H9 (cell line): ENCODE measurements around the gene SLC26A9. TPM values are rescaled to one million over a fixed set of nuclear protein-coding genes. Genes with fewer than 3 reads are reported as not detected.

ENCODE experiments used
- DNase-seq: peaks from one replicate; pipeline ENCODE4 v3.0.0-alpha.2; 2017
- H2AFZ ChIP-seq: one replicate; pipeline ENCODE4 v1.6.1; 2013; ENCODE audit warnings: mild to moderate bottlenecking, low read length, control low read depth, moderate library complexity
- H2AK5ac ChIP-seq: 2 replicates; pipeline ENCODE4 v1.6.1; 2013; ENCODE audit warnings: low read length, control low read depth, mixed read lengths; ENCODE audit not compliant: insufficient read length
- H2BK120ac ChIP-seq: one replicate; pipeline ENCODE4 v1.6.1; 2013; ENCODE audit warnings: low read depth, mild to moderate bottlenecking, low read length, control low read depth, inconsistent platforms; ENCODE audit not compliant: poor library complexity, severe bottlenecking
- H2BK12ac ChIP-seq: 2 replicates; pipeline ENCODE4 v1.6.1; 2013; ENCODE audit warnings: low read length, control low read depth, mixed read lengths, low read depth; ENCODE audit not compliant: insufficient read length
- H2BK15ac ChIP-seq: 2 replicates; pipeline ENCODE4 v1.6.1; 2013; ENCODE audit warnings: low read depth, low read length, control low read depth
- H2BK20ac ChIP-seq: one replicate; pipeline ENCODE4 v1.6.1; 2013; ENCODE audit warnings: low read depth, mild to moderate bottlenecking, low read length, control low read depth, inconsistent platforms; ENCODE audit not compliant: poor library complexity, severe bottlenecking
- H2BK5ac ChIP-seq: 2 replicates; pipeline ENCODE4 v1.6.1; 2013; ENCODE audit warnings: low read length, control low read depth, mixed read lengths; ENCODE audit not compliant: insufficient read length
- H3K14ac ChIP-seq: 2 replicates; pipeline ENCODE4 v1.6.1; 2013; ENCODE audit warnings: low read length, control low read depth; ENCODE audit not compliant: insufficient read depth
- H3K18ac ChIP-seq: 2 replicates; pipeline ENCODE4 v1.6.1; 2013; ENCODE audit warnings: low read depth, mild to moderate bottlenecking, mixed read lengths, low read length, control low read depth; ENCODE audit not compliant: insufficient read length
- H3K23ac ChIP-seq: 2 replicates; pipeline ENCODE4 v1.6.1; 2013; ENCODE audit warnings: low read length, control low read depth, mixed read lengths, low read depth; ENCODE audit not compliant: insufficient read length
- H3K23me2 ChIP-seq: 2 replicates; pipeline ENCODE4 v1.6.1; 2013; ENCODE audit warnings: low read depth, mild to moderate bottlenecking, mixed read lengths, low read length, control low read depth; ENCODE audit not compliant: insufficient read length, poor library complexity, severe bottlenecking
- H3K27ac ChIP-seq: 2 replicates; pipeline ENCODE4 v1.5.1; 2013; ENCODE audit warnings: low read length, control low read depth, mixed read lengths, low read depth; ENCODE audit not compliant: insufficient read length
- H3K27me3 ChIP-seq: 2 replicates; pipeline ENCODE4 v1.6.1; 2013; ENCODE audit warnings: low read length, control low read depth, inconsistent platforms; ENCODE audit not compliant: insufficient read depth
- H3K4ac ChIP-seq: 2 replicates; pipeline ENCODE4 v1.6.1; 2013; ENCODE audit warnings: low read depth, mild to moderate bottlenecking, control low read depth, inconsistent platforms, low read length, moderate library complexity
- H3K4me1 ChIP-seq: 2 replicates; pipeline ENCODE4 v1.6.1; 2013; ENCODE audit warnings: low read length, control low read depth, inconsistent platforms; ENCODE audit not compliant: insufficient read depth
- H3K4me2 ChIP-seq: 2 replicates; pipeline ENCODE4 v1.6.1; 2013; ENCODE audit warnings: low read length, control low read depth, mixed read lengths; ENCODE audit not compliant: insufficient read length, insufficient read depth
- H3K56ac ChIP-seq: 2 replicates; pipeline ENCODE4 v1.6.1; 2013; ENCODE audit warnings: low read depth, mild to moderate bottlenecking, mixed read lengths, low read length, control low read depth; ENCODE audit not compliant: insufficient read length
- H3K79me1 ChIP-seq: 2 replicates; pipeline ENCODE4 v1.6.1; 2013; ENCODE audit warnings: low read depth, mild to moderate bottlenecking, moderate library complexity, low read length, control low read depth, inconsistent platforms; ENCODE audit not compliant: insufficient read depth, poor library complexity, severe bottlenecking
- H3K79me2 ChIP-seq: 2 replicates; pipeline ENCODE4 v1.6.1; 2013; ENCODE audit warnings: low read length, control low read depth, inconsistent platforms; ENCODE audit not compliant: insufficient read depth
- H3K9ac ChIP-seq: 2 replicates; pipeline ENCODE4 v1.6.1; 2013; ENCODE audit warnings: low read length, control low read depth, mixed read lengths; ENCODE audit not compliant: insufficient read length; ENCODE audit errors: extremely low read depth
- H3K9me3 ChIP-seq: one replicate; pipeline ENCODE4 v1.6.1; 2013; ENCODE audit warnings: low read depth, low read length, inconsistent platforms; ENCODE audit not compliant: control insufficient read depth
- H3T11ph ChIP-seq: one replicate; pipeline ENCODE4 v1.6.1; 2013; ENCODE audit warnings: mild to moderate bottlenecking, low read length, control low read depth, inconsistent platforms
- H4K20me1 ChIP-seq: one replicate; pipeline ENCODE4 v1.6.1; 2013; ENCODE audit not compliant: control insufficient read depth, insufficient read length, insufficient read depth
- H4K5ac ChIP-seq: 2 replicates; pipeline ENCODE4 v1.6.1; 2013; ENCODE audit warnings: low read depth, mild to moderate bottlenecking, mixed read lengths, low read length, control low read depth; ENCODE audit not compliant: insufficient read length
- H4K8ac ChIP-seq: replicated peaks from 2 replicates; pipeline ENCODE4 v1.6.1; 2013; ENCODE audit warnings: low read length, control low read depth, mixed read lengths, low read depth; ENCODE audit not compliant: insufficient read length
- H4K91ac ChIP-seq: 2 replicates; pipeline ENCODE4 v1.6.1; 2013; ENCODE audit warnings: low read depth, mild to moderate bottlenecking, moderate library complexity, mixed read lengths, low read length, control low read depth; ENCODE audit not compliant: insufficient read length
- H3K27ac Mint-ChIP-seq, 3 experiments: 2 replicates in 2 of 3; 3 replicates in 1 of 3; pipeline ENCODE4 v1.8.0; 2020 to 2021; ENCODE audit warnings: mixed read lengths in 3 of 3, mild to moderate bottlenecking in 1 of 3, moderate library complexity in 1 of 3
- H3K27me3 Mint-ChIP-seq: 2 replicates; pipeline ENCODE4 v1.8.0; 2021; ENCODE audit warnings: low read depth, mild to moderate bottlenecking, moderate library complexity, mixed read lengths
- H3K36me3 Mint-ChIP-seq, 3 experiments: 2 replicates in 2 of 3; 3 replicates in 1 of 3; pipeline ENCODE4 v1.8.0; 2020 to 2021; ENCODE audit warnings: low read depth in 3 of 3, mixed read lengths in 3 of 3; ENCODE audit not compliant: insufficient read depth in 1 of 3
- H3K4me1 Mint-ChIP-seq, 2 experiments: 2 replicates each; pipeline ENCODE4 v1.8.0; 2020; ENCODE audit warnings: mixed read lengths in 2 of 2
- H3K4me3 Mint-ChIP-seq, 2 experiments: 2 replicates in 1 of 2; 3 replicates in 1 of 2; pipeline ENCODE4 v1.8.0; 2020 to 2021; ENCODE audit warnings: mild to moderate bottlenecking in 2 of 2, mixed read lengths in 2 of 2, moderate library complexity in 1 of 2
- H3K9me3 Mint-ChIP-seq, 2 experiments: 2 replicates in 1 of 2; 3 replicates in 1 of 2; pipeline ENCODE4 v1.8.0; 2020; ENCODE audit warnings: mild to moderate bottlenecking in 2 of 2, mixed read lengths in 2 of 2, moderate library complexity in 1 of 2
- CTCF ChIP-seq: fragments of 200-600 bp; sonication (generic); conservative IDR thresholded peaks from 3 replicates; pipeline ENCODE4 v1.8.0; 2021; ENCODE audit warnings: antibody characterized with exemption, mild to moderate bottlenecking
- WGBS: extraction: QIAGEN DNeasy Blood & Tissue Kit; methylation state at CpG from one replicate; pipeline ENCODE4 v1.1.7; 2013; ENCODE audit warnings: missing lambda C conversion rate, low lambda C conversion rate, mixed read lengths; ENCODE audit not compliant: insufficient read length; ENCODE audit errors: extremely low coverage; 5-methylcytosine and 5-hydroxymethylcytosine counted together
- total RNA-seq: library from RNA; stranded (reverse); gene quantifications from 2 replicates; pipeline ENCODE4 v1.2.1, GENCODE V29; 2021

The SLC26A9 gene
- total RNA-seq, 1 experiment from 2014 or later: not detected

GRCh38 chr1:205955499-205955898 is 12.2 kb upstream of the SLC26A9 start:
- no peak overlapping the region for H2AK5ac ChIP-seq
- H2BK12ac ChIP-seq: no peak overlapping the region
- no peak overlapping the region for H4K91ac ChIP-seq
- no peaks in the 10 kb centered on the region for H4K20me1 ChIP-seq
- no peak overlapping the region for H2AFZ ChIP-seq
- H2BK20ac ChIP-seq: no peak overlapping the region
- Mint-ChIP-seq H3K27me3 (peaks cover 23% of the 10 kb centered on the region), H3K4me1 (peaks cover 17 to 29% of the 10 kb centered on the region in 2 experiments), H3K27ac (no peak overlapping the region), H3K9me3 (no peaks in the 10 kb centered on the region; a peak in 1 of 5 replicates), H3K36me3 (no peaks in the 10 kb centered on the region), H3K4me3 (no peak overlapping the region)
- TF ChIP-seq CTCF: no peak
- no peaks in the 10 kb centered on the region for H3K27me3 ChIP-seq
- H2BK120ac ChIP-seq: no peak overlapping the region
- no peak overlapping the region for H3K4me2 ChIP-seq
- H3K14ac ChIP-seq: no peak overlapping the region
- no peak overlapping the region for H3T11ph ChIP-seq
- H3K79me2 ChIP-seq: no peaks in the 10 kb centered on the region
- DNase-seq: no peak
- no peak overlapping the region for H3K56ac ChIP-seq
- H2BK5ac ChIP-seq: no peak overlapping the region
- no peak overlapping the region for H3K23ac ChIP-seq
- H3K79me1 ChIP-seq: no peaks in the 10 kb centered on the region
- H3K4me1 ChIP-seq: 0 out of 2 replicates have a peak, but pooled peaks cover 6% of the 10 kb centered on the region
- no peak overlapping the region for H3K9ac ChIP-seq
- H3K4ac ChIP-seq: no peak overlapping the region
- no peaks in the 10 kb centered on the region for H3K23me2 ChIP-seq
- no peak overlapping the region for H4K5ac ChIP-seq
- H3K27ac ChIP-seq: no peak overlapping the region
- H3K9me3 ChIP-seq: no peaks in the 10 kb centered on the region
- H4K8ac ChIP-seq: no peak overlapping the region
- no peak overlapping the region for H3K18ac ChIP-seq
- no peak overlapping the region for H2BK15ac ChIP-seq
- WGBS: no CpG with 5 or more reads among the region's 1 CpG
